Ovary (tissue), 10 donors: ENCODE measurements around the gene RNF113B. TPM values are rescaled to one million over a fixed set of nuclear protein-coding genes. Genes with fewer than 3 reads are reported as not detected.

Source experiments
- DNase-seq, 5 donors: peaks; one replicate each; pipeline ENCODE4 v3.0.0-alpha.2; 2019 to 2020
- H3K27ac ChIP-seq, 2 donors: fragments of 200-600 bp; one replicate each; pipeline versions ENCODE4 v1.5.1 to v1.8.0; 2019 to 2022
- H3K27me3 ChIP-seq: fragments of 200-600 bp; one replicate; pipeline ENCODE4 v1.8.0; 2022
- H3K36me3 ChIP-seq: fragments of 200-600 bp; sonication (generic); one replicate; pipeline ENCODE4 v1.5.1; 2019
- H3K4me1 ChIP-seq: one replicate; pipeline ENCODE4 v1.8.1; 2013; ENCODE audit warnings: mild to moderate bottlenecking, moderate library complexity; ENCODE audit not compliant: insufficient read depth
- H3K4me3 ChIP-seq: fragments of 200-600 bp; sonication (generic); one replicate; pipeline ENCODE4 v1.5.1; 2017
- H3K9me3 ChIP-seq, 2 donors: fragments of 200-600 bp in 1 of 2; sonication (generic) in 1 of 2; one replicate each; pipeline versions ENCODE4 v1.5.1 to v1.8.1; 2013 to 2019; ENCODE audit warnings: mild to moderate bottlenecking in 1 of 2, moderate library complexity in 1 of 2
- CTCF ChIP-seq, 3 donors: fragments of 450-650 bp in 2 of 3; fragments of 200-600 bp in 1 of 3; IDR thresholded peaks; one replicate each; pipeline versions ENCODE4 v1.5.1 to v1.8.0; 2016 to 2022; ENCODE audit warnings: antibody characterized with exemption in 3 of 3, mild to moderate bottlenecking in 1 of 3
- EP300 ChIP-seq: sonication (generic); formaldehyde crosslinking; IDR thresholded peaks from one replicate; pipeline ENCODE4 v1.6.1; 2017; ENCODE audit warnings: antibody characterized with exemption
- POLR2A ChIP-seq: fragments of 450-650 bp; IDR thresholded peaks from one replicate; pipeline ENCODE4 v1.6.1; 2017; ENCODE audit warnings: antibody characterized with exemption, mild to moderate bottlenecking, moderate library complexity
- WGBS, 3 donors: extraction: QIAGEN DNeasy Blood & Tissue Kit in 1 of 3; methylation state at CpG; one replicate each; pipeline versions ENCODE4 v1.1.5 to v1.1.7; 2013 to 2017; 5-methylcytosine and 5-hydroxymethylcytosine counted together
- intact Hi-C, 4 donors: fragments of 100-400 bp; cut with DNase I; formaldehyde crosslinking; loops; one replicate each; pipeline versions ENCODE4 v1.11.0 to v1.15.1; 2022 to 2023
- long read RNA-seq, 3 donors: library from polyadenylated mRNA in 2 of 3; unstranded in 2 of 3; transcript quantifications; one replicate each; pipeline ENCODE4 v2.0.0 and lab custom pipeline, GENCODE V29; 2021 to 2026
- polyA plus RNA-seq, 2 donors: library from polyadenylated mRNA; stranded (reverse); fragments of 200-250 nt in 1 of 2; fragments of 350-450 nt in 1 of 2; fragmentation: Illumina TruSeq in 1 of 2; extraction: RNeasy Lipid Tissue Mini Kit (QIAGEN cat#74804) in 1 of 2; gene quantifications; one replicate each; pipeline ENCODE4 v1.2.3, GENCODE V29; 2013 to 2014
- total RNA-seq, 7 donors: library from RNA; depleted of rRNA in 2 of 7; stranded (reverse); fragments of >200 nt in 2 of 7; fragmentation: NEBNext Ultra II Directional in 3 of 7; extraction: Animal tissue kit (Norgen Biotek cat#: 25700) in 3 of 7; gene quantifications; one replicate each; pipeline versions ENCODE4 v1.1.0 to v1.2.4, GENCODE V29; 2016 to 2023
- donor health status: DM: no; HTN: no; CAD: no; lungs with moderate emphysema.
- donor health status: DM: no; HTN: no; CAD: no.
- donor health status: Bipolar disorder and iron deficiency.
- donor health status: DM: yes; HTN: yes; CAD: no.
- donor health status: DM: no; HTN: no; CAD: no.
- donor health status: DM: yes; HTN: yes; CAD: no.

Gene RNF113B
- total RNA-seq: not detected
- polyA plus RNA-seq: under 1 TPM in 1 of 2 donors, not detected in 1; 0.05 TPM
- long read RNA-seq, donor 1: 0 reads
- long read RNA-seq, donor 2, partial matches to known transcripts: 0 of 1 reads
- long read RNA-seq, donor 2, other reads (novel, unspliced or antisense): 0 of 1 reads
- long read RNA-seq, donor 3: 0 reads

GRCh38 chr13:98176777-98177608 is at the start of gene RNF113B:
TSS of gene RNF113B (minus strand) at chr13:98177269. CDS start at chr13:98177236, 33 bp downstream.
- no peaks in the 10 kb centered on the region for H3K27me3 ChIP-seq
- H3K36me3 ChIP-seq: no peaks in the 10 kb centered on the region
- TF ChIP-seq EP300: no peak
- TF ChIP-seq CTCF (IDR thresholded peaks at IDR 0.05): no peak
- no peak for TF ChIP-seq POLR2A
- peaks cover 16% of the 10 kb centered on the region for H3K4me1 ChIP-seq
- H3K4me3 ChIP-seq: no peak within 1 kb of the TSS
- H3K9me3 ChIP-seq: no peaks in the 10 kb centered on the region
- DNase-seq: no peak
- 95% methylated on average over 58 of the region's 58 CpGs for WGBS, 3 donors
- no peak within 1 kb of the TSS for H3K27ac ChIP-seq
- intact Hi-C loops: no loop called here

GRCh38 chr13:98226496-98226895 is 49.4 kb upstream of the RNF113B start:
- H3K4me3 ChIP-seq: no peak overlapping the region
- no peaks in the 10 kb centered on the region for H3K27me3 ChIP-seq
- H3K36me3 ChIP-seq: no peaks in the 10 kb centered on the region
- DNase-seq: no peak
- no peak overlapping the region for H3K27ac ChIP-seq
- peaks cover 6% of the 10 kb centered on the region for H3K4me1 ChIP-seq
- H3K9me3 ChIP-seq: no peaks in the 10 kb centered on the region
- intact Hi-C loops: no loop called here
- 31 to 67% (median 37%) methylated on average over 5 of the region's 5 CpGs for WGBS, 3 donors
- no peak for TF ChIP-seq POLR2A
- no peak for TF ChIP-seq EP300
- TF ChIP-seq CTCF (IDR thresholded peaks at IDR 0.05): no peak

GRCh38 chr13:98225036-98225940 is 48.2 kb upstream of the RNF113B start:
- Histone ChIP-seq H3K9me3 (no peaks in the 10 kb centered on the region), H3K4me1 (peaks cover 9% of the 10 kb centered on the region), H3K27ac (no peak overlapping the region), H3K4me3 (no peak overlapping the region), H3K36me3 (no peaks in the 10 kb centered on the region), H3K27me3 (no peaks in the 10 kb centered on the region)
- no peak for TF ChIP-seq CTCF (IDR thresholded peaks at IDR 0.05)
- no peak for TF ChIP-seq POLR2A
- TF ChIP-seq EP300: no peak
- DNase-seq: no peak
- intact Hi-C loops: no loop called here
- 87 to 97% (median 95%) methylated on average over 20 of the region's 20 CpGs for WGBS, 3 donors

- TF ChIP-seq POLR2A (no peak), EP300 (no peak), CTCF (IDR thresholded peaks at IDR 0.05) (no peak)
- intact Hi-C loops: no loop called here
- peaks cover 12% of the 10 kb centered on the region for H3K4me1 ChIP-seq
- H3K36me3 ChIP-seq: no peaks in the 10 kb centered on the region
- 82 to 93% (median 88%) methylated on average over 5 of the region's 5 CpGs for WGBS, 3 donors
- no peak overlapping the region for H3K27ac ChIP-seq
- no peak overlapping the region for H3K4me3 ChIP-seq
- no peak for DNase-seq
- no peaks in the 10 kb centered on the region for H3K27me3 ChIP-seq
- no peaks in the 10 kb centered on the region for H3K9me3 ChIP-seq
Observed at GRCh38 chr13:98224557-98224956, 47.5 kb upstream of the RNF113B start.
